ENCODE measurements around the gene FOXO1.
A peak's percentile ranks its signal among the peaks of the same experiment; 100 is the strongest.
"Not testable (repeated sequence)": the region's sequence is repeated elsewhere in the genome, so short reads cannot be mapped to it uniquely, and the experiment has no call there.

The FOXO1 gene

GRCh38 chr13:40666045-40666932 lies at the start of gene FOXO1:
TSS of gene FOXO1 (minus strand) at chr13:40666641. CDS start at chr13:40666212, 429 bp downstream.
- Mint-ChIP-seq H3K27ac (no peak within 1 kb of the TSS), H3K27me3 (ENCODE audit: low read depth, poor library complexity) (peaks cover 52% of the 10 kb centered on the region), H3K9me3 (no peaks in the 10 kb centered on the region), H3K4me1 (peaks cover 24% of the 10 kb centered on the region), H3K4me3 (peak within 1 kb of the TSS; percentile 90), H3K36me3 (ENCODE audit: low read depth) (no peaks in the 10 kb centered on the region)
- TF ChIP-seq CTCF (IDR thresholded peaks at IDR 0.05): no peak
- peak; percentile 93 for DNase-seq

- H3K4me3 Mint-ChIP-seq; DNase-seq; H3K27ac Mint-ChIP-seq; H3K27me3 Mint-ChIP-seq (ENCODE audit: low read depth, poor library complexity); H3K4me1 Mint-ChIP-seq: not testable (repeated sequence)
- peaks cover 77% of the 10 kb centered on the region for H3K36me3 Mint-ChIP-seq (ENCODE audit: low read depth)
- H3K9me3 Mint-ChIP-seq: peaks cover 44% of the 10 kb centered on the region
Measured at GRCh38 chr13:40714433-40714832, 48.0 kb upstream of the FOXO1 start.

- no peaks in the 10 kb centered on the region for H3K27me3 Mint-ChIP-seq (ENCODE audit: low read depth, poor library complexity)
- H3K9me3 Mint-ChIP-seq: peaks cover 56% of the 10 kb centered on the region
- H3K36me3 Mint-ChIP-seq (ENCODE audit: low read depth): peaks cover 20% of the 10 kb centered on the region
- no peak overlapping the region for H3K4me3 Mint-ChIP-seq
- H3K4me1 Mint-ChIP-seq: no peaks in the 10 kb centered on the region
- DNase-seq: no peak
- no peak for TF ChIP-seq CTCF (IDR thresholded peaks at IDR 0.05)
- H3K27ac Mint-ChIP-seq: no peak overlapping the region
Measured at GRCh38 chr13:40706439-40706838, 40.0 kb upstream of the FOXO1 start.

GRCh38 chr13:40697711-40698110 lies 31.3 kb upstream of the FOXO1 start:
- Mint-ChIP-seq H3K27me3 (ENCODE audit: low read depth, poor library complexity) (no peaks in the 10 kb centered on the region), H3K36me3 (ENCODE audit: low read depth) (no peaks in the 10 kb centered on the region), H3K9me3 (peaks cover 11% of the 10 kb centered on the region), H3K4me1 (no peaks in the 10 kb centered on the region), H3K4me3 (no peak overlapping the region), H3K27ac (no peak overlapping the region)
- DNase-seq: no peak
- no peak for TF ChIP-seq CTCF (IDR thresholded peaks at IDR 0.05)

GRCh38 chr13:40694426-40694825 lies 28.0 kb upstream of the FOXO1 start:
- no peaks in the 10 kb centered on the region for H3K27me3 Mint-ChIP-seq (ENCODE audit: low read depth, poor library complexity)
- H3K4me3 Mint-ChIP-seq: no peak overlapping the region
- H3K36me3 Mint-ChIP-seq (ENCODE audit: low read depth): no peaks in the 10 kb centered on the region
- TF ChIP-seq CTCF (IDR thresholded peaks at IDR 0.05): no peak
- H3K4me1 Mint-ChIP-seq: no peaks in the 10 kb centered on the region
- DNase-seq: no peak
- H3K27ac Mint-ChIP-seq: no peak overlapping the region
- peaks cover 11% of the 10 kb centered on the region for H3K9me3 Mint-ChIP-seq

- Mint-ChIP-seq H3K27ac (no peak overlapping the region), H3K27me3 (ENCODE audit: low read depth, poor library complexity) (no peaks in the 10 kb centered on the region), H3K9me3 (peaks cover 6% of the 10 kb centered on the region), H3K4me3 (no peak overlapping the region), H3K4me1 (no peaks in the 10 kb centered on the region), H3K36me3 (ENCODE audit: low read depth) (no peaks in the 10 kb centered on the region)
- TF ChIP-seq CTCF (IDR thresholded peaks at IDR 0.05): no peak
- DNase-seq: no peak
Measured at GRCh38 chr13:40692946-40693345, 26.5 kb upstream of the FOXO1 start.

Measured in nephron progenitor cell (in vitro differentiated cells).